GM21360 (cell line): ENCODE measurements around the gene SULT1B1.
"Not testable (repeated sequence)": the region's sequence is repeated elsewhere in the genome, so short reads cannot be mapped to it uniquely, and the experiment has no call there.

Experiments
- ATAC-seq: cut with Tn5 transposase; IDR thresholded peaks from one replicate; pipeline ENCODE4 v1.9.1; 2021; ENCODE audit warnings: mild to moderate bottlenecking, moderate library complexity; ENCODE audit not compliant: unreplicated experiment

SULT1B1 gene

DNA sequence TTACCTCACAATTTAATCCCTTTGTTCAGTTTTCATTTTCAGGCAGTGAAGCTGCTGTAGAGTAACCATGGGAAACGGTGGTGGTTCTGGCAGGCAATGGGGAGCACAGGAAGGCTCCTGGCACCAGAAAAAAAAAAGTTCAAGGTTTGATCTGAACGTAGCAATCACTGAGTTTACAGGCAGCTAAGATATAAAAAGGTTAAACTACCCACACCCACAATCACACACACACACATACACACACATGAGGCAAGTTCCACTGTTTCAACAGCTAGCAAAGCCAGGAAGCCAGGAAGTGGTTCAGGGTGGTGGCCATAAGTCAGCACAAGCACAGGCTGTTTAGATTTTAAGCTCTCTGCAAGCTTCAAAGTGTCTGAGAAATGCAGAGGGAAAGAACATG is at the start of gene SULT1B1:
SULT1B1 (minus strand) TSS at position 166 of the 400 bp plus-strand sequence. CDS start 5,403 bp downstream, outside the sequence.
- ATAC-seq: no peak

DNA sequence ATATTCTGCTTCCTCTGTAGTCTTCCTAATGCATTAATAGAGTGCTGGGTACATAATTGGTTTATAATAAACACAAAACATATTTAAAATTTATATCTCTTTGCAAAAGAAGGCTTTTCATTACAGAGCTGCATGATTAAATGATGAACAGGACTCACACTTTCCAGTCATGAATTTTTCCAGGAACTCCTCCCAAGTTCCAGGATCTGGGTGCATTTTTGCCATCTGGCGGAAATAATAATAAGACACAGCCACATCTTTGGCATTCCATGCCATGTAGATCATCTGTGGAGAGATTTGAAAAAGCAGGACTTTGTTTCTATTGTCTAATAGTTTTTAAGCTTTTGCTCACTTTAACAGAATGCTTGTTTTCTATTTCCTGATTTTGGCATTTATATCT is 40.2 kb upstream of the SULT1B1 start:
- no peak for ATAC-seq

DNA sequence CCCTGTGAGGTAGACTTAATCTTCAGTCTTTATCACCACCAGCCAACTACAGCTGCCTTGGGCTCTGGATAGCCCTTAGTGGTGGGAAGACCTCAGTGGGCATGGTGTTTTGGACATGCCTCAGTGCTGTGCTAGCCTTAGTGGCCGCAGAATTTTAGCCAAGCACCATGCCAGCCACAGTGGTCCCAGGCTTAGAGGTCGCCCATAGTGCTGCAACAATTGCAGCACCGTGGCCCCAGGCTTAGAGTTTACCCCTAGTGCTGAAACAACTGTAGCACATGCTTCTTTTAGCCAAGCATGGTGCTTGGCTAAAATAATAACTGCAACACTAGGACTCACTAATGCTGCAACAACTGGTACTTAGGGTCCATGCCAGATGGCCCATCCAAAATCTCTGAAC is 38.9 kb upstream of the SULT1B1 start:
- ATAC-seq: no peak

DNA sequence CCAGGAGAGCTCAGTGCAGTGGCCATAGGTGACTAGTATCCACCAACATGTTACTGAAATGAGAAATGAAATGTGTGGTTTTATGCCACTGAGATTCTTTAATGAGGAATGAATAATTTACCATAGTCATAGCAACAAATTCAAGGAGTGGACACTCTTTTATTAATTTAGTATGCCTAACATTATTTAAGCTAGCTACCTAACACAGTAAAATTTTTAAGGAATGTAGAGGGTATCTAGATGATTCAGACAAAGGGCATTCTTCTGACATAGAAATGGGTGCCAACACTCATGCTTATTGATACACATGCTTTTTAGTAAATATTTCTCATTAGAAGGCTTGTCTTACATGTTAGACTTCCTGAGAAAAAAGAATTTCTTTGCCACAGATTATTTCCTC is 33.3 kb upstream of the SULT1B1 start:
- no peak for ATAC-seq

DNA sequence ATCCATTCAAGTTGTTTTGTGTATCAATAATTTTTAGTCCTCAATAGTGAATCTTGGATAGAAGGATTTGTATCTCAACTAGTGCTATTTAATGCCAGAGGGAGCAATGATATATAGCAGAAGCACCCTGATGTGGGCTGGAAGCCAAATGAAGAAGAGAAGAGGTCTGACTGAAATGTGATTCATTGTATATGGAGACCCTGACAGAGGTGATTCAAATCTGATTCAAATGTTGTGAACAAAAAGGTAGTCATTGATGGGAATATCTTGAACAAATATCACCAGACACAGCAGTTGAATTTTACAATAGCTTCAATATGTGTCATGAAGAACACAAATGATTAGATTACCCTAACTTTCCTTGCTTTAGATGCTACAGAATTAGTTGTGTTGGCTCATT is 27.5 kb upstream of the SULT1B1 start:
- no peak for ATAC-seq

DNA sequence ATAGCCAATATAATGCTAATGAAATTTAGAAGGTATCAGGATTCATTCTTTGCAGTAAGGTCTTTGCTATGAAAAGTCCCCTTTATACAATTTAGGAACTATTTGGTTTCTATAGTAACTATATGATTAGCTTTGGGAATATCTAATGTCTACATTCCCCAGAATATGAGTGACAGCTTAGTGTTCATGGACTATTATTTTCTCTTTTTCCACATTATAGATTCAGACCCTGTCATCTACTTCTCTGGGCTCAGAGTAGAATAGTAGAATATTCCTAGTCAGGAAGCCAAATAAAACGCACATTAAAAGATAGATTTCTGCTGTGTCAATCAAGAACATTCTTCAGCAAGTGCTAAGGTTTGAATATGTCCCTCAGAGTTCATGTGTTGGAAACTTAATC is 26.1 kb upstream of the SULT1B1 start:
- no peak for ATAC-seq

DNA sequence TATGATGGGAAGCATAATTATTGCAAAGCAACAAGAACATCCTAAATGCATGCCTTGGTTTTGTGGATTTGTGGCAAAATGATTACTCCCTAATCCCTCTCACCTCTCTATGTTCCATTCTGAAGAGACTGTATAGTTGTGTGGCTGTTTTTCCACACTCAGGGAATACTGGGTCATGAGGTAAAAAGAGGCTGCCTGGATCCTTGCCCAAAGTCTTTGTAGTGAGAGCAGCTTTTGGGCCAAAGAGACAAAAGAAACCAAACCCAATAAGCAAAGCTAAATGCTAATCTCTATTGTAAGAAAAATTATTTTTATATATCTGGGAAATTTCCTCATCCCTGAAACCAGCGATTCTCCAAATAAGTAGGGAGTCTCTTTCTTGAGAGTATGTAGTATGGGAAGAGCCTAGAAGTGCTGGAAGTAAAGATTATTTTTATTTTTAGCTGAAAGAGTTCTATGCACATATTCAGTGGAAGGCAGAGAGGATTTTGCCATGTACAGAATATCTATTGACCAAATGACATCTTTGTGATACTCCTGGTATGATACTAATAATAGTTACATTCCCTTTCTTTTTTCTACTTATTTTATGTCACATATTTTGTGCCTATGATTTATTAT is 24.9 kb upstream of the SULT1B1 start:
- ATAC-seq: no peak

DNA sequence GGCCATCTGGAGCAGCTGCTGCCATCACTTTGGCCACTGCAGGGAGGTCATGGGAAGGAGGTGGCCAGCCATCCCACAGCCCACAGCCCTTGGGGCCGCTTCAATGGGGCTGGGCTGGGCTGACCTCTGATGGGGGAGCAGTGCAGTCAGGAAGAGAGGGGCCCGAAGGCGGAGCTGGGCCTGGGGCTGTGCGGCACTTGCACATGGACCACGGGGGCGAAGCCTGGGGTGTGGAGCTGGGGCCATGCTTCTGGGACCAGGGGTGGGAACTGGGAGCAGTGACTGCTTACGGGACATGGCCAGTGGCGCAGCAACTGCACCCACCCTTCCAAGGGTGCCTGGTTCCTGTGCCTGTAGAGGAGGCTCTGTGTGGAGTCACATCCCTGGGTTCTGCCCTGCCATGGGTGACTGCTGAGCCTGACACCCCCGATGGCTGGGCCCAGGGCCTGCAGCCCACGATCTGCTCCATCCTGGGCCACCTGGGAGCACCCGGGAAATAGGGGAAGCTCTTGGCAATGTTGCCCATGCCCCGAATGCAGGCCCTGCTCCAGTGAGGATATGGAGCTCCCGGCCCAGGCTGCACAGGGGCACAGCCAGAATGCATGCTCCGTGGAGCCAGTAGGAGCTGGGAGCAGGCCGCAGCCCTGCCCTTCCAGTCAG is 22.4 kb upstream of the SULT1B1 start:
- ATAC-seq: no peak

DNA sequence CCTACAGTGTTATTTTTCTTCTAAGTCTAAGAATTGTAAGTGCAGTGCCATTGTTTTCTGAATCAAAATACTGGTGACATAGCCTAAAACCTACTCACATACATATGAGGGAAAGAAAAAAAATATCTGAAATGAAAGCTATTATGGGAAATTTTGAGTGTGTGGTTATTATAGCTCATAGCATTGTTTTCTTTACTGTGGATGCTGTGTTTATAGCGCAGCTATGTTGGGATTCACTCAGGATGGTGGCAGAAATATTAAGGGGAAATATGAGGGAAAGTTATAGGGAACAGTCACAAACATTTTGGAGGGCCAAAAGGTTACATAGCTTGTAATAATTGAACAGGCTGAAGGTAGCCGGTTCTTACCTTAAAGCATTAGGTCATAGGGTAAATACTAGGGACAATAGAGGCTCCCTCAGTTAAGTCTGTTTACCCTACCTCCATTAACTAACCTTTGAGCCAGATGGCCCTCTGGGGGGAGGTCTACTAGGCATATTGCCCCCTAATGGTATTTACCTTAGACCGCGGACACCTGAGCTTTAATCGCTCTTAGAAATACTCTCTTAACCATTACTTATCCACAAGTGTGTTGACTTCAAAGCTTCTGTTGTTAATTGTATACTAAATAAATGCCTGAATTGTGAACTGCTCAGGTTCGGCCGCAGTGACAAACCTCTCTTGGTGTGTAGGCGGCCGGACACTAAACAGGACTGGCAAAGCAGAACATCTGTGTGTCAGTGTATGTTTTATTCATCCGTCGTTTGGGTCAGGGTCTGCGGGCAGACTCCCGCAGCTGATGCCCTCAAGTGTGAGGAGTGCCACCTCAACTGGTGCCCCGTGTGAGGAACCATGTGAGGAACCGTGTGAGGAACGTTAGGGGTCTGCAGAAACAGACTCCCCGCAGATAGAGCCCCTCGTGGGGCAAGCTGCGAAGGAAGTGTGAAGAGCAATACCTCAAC is 21.3 kb upstream of the SULT1B1 start:
- ATAC-seq: no peak

DNA sequence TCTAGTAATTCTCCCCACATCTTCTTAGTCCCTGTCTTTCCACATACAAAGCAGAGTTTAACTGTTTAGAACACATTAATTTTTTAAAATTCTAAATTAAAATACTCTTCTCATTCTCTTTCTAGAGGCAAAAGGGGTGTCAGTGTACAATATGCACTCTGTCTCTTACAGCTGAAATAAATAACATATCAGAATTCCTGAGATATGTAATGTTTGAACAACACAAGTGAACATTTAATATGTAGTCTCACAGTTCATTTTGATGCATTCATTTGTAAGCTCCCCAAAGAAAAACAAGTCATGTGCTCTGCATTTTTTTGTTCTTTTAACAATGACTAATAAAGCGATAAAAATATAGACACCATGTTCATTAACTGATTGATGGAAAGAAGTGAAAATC is 19.7 kb upstream of the SULT1B1 start:
- no peak for ATAC-seq

DNA sequence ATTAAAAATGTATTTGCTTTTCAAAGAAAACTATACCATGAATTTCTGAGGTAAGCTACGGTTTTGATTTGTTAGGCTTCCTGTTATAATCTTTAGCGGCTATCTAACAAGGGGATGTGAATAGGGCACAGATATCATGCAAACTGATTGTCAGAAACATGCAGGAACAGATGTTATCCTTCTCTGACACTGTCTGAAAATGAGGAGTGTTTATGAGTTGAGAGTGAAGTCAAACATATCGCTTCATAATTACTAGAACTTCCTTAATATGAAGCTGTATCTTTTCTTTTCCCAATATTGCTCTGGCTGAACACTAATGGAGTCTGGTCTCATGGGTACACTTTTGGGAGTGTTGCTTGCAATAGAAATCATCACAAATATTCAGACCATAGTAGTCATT is 16.3 kb upstream of the SULT1B1 start:
- no peak for ATAC-seq

DNA sequence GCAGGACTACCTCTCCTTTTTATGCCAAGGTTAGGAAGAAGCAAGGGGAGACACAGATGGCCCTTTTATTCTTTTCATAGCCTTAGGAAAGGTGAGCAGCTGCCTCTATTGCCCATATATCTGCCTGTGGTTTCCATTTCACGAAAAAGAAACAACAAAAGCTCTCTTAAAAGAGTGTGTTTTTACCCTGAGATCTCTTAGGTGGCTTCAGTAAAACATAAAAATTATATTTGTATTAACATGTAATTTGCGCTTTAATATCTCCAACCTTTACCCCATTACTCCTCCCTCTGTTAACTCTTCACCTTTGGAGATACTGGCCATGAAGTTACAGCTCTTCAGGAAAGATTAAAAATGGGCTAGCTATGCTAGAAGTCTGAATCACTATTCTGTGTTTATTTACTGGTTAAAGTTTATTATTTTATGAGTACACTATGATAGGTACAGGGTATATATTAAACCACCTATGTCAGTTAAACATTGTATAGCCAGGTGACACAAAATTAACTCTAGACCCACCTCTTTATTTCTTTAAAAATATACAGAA is 15.0 kb upstream of the SULT1B1 start:
- ATAC-seq: no peak

DNA sequence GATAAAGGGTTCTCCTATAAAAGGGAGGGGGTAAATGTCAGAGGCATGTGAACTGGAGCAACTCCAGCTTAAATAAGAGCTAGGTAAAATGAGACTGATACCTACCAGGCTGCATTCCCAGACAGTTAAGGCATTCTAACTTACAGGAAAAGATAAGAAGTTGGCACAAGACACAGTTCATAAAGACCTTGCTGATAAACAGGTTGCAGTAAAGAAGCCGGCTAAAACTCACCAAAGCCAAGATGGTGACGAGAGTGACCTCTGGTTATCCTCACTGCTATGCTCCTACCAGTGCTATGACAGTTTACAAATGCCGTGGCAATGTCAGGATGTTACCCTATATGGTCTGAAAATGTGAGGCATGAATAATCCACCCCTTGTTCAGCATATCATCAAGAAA is 13.1 kb upstream of the SULT1B1 start:
- ATAC-seq: no peak

DNA sequence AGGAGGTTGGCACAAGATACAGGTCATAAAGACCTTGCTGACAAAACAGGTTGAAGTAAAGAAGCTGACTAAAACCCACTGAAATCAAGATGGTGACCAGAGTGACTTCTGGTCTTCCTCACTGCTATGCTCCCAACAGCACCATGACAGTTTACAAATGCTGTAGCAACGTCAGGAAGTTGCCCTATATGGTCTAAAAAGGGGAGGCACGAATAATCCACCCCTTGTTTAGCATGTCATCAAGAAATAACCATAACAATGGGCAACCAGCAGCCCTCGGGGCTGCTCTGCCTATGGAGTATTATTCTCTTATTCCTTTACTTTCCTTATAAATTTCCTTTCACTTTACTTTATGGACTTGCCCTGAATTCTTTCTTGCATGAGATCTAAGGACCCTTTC is 8.1 kb upstream of the SULT1B1 start:
- ATAC-seq: not testable (repeated sequence)

DNA sequence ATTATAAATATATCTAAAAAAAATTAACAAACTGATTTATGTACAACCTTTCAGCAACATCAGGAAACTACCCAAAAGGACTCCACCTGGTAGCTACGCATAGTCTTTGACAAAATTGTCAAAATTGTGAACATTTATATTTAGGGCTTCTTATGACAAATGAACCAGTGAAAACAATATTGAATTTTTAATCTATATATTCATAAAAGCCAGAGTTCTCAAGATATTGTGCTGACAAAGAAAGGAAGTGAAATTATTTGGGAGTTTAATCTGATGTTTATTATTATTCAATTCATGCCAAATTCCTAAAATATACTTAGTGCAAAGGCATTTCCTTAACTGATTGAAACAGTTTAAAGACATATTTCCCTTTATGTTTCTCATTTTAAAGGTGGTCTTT is 5.3 kb upstream of the SULT1B1 start:
- ATAC-seq: no peak

DNA sequence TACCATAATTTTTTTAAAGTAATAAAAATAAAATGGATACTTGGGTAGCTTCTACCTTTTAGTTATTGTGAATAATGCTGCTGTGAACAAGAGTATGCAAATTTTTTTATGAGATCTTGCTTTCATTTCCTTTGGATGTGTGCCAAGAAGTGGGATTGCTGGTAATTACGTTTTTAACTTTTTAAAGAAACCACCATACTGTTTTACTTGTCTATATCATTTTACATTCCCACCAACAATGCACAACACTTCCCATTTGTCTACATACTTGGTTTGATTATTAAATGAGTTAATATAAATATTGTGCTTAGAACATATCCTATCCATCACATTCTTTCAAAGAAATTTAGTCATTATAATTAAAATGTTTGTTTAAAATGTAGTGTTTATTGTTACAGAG is 3.9 kb upstream of the SULT1B1 start:
- ATAC-seq: no peak

DNA sequence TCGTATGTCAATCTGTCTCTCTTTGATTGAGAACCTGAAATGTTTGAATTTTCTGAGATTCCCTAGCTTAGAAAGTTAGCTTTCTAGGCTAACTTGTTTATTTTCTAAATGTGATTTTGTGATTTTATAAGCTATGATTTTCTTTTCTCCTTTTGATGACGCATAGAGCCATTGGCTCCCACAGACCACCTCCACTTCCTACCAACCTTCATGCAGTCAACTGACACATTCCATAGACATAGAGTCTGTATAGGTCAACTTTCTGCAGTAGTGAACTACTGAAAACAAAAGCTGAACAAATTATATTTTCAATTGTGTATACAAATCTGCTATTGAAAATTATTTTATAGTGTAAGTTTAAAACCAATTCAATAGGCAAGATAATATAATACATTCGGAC is 2.8 kb upstream of the SULT1B1 start:
- no peak for ATAC-seq

DNA sequence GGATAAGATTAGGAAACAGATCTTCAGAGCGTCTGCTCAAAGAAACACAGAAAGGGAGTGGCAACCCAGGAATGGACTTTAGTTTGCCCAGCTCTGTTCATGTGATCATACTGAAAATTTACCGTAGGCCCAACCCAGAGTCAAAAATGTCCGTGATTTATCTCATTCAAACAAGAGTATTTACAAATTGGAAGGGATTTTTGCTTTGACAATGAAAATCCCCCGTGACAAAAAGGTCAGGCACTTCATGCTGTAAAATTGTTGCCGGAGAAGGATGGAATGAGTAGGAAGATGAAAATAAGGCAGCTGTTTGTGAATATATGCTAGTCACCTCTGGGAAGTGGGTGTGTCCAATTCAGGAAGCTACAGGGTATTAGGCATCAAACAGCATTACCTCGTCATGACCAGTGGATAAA is 1.2 kb downstream of the SULT1B1 start:
- no peak for ATAC-seq

DNA sequence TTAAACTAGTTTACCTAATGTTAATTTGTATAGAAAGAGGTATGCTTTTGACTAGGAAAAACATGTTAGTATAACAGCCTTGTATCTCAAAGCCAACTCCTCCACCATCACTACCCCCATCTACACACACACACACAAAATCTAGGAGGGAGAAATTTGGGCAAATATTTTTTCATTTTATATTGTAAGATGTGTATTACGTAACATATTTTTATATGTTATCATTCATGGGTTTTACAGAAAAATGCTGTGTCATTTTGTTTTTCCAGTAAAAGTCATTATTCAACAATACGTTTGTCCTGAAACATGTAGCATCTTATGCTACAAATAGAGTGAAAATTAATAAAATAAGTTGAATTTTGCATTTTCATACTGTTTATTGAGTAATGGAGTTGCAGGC is 3.0 kb downstream of the SULT1B1 start:
- ATAC-seq: no peak

DNA sequence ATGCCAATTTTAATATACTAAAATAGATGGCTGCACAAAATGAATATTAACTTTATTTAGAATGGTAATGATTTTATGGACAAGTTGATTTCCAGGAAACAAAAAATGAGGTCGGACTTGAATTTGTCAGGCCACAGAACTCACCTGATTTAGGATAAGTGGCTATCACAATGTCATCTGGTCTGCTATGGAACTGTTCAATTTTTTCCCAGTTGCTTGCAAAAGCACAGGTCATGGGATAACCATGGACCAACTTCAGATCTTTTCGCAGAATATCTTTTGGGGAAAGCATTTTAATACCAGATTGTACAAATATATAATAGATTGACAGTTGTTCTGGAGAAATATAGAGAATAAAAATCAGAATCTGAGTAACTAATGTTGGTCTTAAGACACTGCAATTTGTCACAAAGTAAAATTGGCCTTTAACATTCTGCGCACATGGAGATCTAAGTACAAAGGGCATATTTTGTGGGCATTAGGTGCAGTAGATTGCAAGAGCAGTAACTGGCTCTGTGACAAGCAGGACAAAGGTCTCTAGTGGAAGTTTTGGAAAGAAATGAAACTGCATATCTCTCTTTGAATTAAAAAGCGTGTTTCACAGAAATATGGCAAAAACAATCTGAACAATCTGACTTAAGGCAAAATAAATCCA is 5.4 kb downstream of the SULT1B1 start:
- ATAC-seq: no peak

DNA sequence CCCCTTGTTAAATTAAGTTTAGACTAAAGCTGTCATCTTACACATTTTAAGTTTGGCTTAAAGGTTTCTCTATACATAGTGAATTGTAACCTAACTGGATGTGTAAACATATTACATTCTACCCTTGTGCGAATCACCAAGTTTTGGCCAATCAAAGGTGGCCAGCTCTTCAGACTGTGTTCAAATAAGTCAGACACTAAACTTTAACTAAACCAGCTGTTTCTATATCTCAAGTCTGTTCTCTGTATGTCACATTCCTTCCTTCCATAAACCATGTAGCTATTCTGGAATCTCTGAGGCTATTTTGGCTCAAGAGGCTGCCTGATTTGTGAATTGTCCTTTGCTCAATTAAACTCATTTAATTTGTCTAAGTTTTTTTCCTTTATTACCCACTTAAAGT is 6.7 kb downstream of the SULT1B1 start:
- no peak for ATAC-seq
